ENCODE measurements around the gene PADI6. TPM values are rescaled to one million over a fixed set of nuclear protein-coding genes. Genes with fewer than 3 reads are reported as not detected.

The PADI6 gene
- total RNA-seq, 4 donors from 2014 or later, result 0.55 TPM; not detected in 3

- TF ChIP-seq POLR2A (IDR thresholded peaks at IDR 0.05) (no peak), CTCF (IDR thresholded peaks at IDR 0.05) (no peak)
- intact Hi-C loops (cut with DNase I; ENCODE audit: low total_unique reads), result no loop called here
- Histone ChIP-seq H3K36me3 (no peaks in the 10 kb centered on the region), H3K27ac (no peak overlapping the region), H3K27me3 (no peaks in the 10 kb centered on the region), H3K4me1 (no peaks in the 10 kb centered on the region), H3K4me3 (no peak overlapping the region), H3K9me3 (no peaks in the 10 kb centered on the region)
- DNase-seq, result no peak
Observed at GRCh38 chr1:17429183-17429582, 57.2 kb downstream of the PADI6 start.

- Histone ChIP-seq H3K27ac (no peak overlapping the region), H3K9me3 (no peaks in the 10 kb centered on the region), H3K27me3 (no peaks in the 10 kb centered on the region), H3K4me1 (no peaks in the 10 kb centered on the region), H3K36me3 (no peaks in the 10 kb centered on the region), H3K4me3 (no peak overlapping the region)
- intact Hi-C loops (cut with DNase I; ENCODE audit: low total_unique reads), result no loop called here
- DNase-seq, result no peak
- TF ChIP-seq CTCF (IDR thresholded peaks at IDR 0.05), result no peak
- no peak for TF ChIP-seq POLR2A (IDR thresholded peaks at IDR 0.05)
Observed at GRCh38 chr1:17432412-17432811, 60.4 kb downstream of the PADI6 start.

GRCh38 chr1:17433261-17433660 is 61.3 kb downstream of the PADI6 start:
- Histone ChIP-seq H3K4me1 (no peaks in the 10 kb centered on the region), H3K27ac (no peak overlapping the region), H3K36me3 (no peaks in the 10 kb centered on the region), H3K27me3 (no peaks in the 10 kb centered on the region), H3K4me3 (no peak overlapping the region), H3K9me3 (no peaks in the 10 kb centered on the region)
- intact Hi-C loops (cut with DNase I; ENCODE audit: low total_unique reads), result no loop called here
- no peak for DNase-seq
- TF ChIP-seq POLR2A (IDR thresholded peaks at IDR 0.05) (no peak), CTCF (IDR thresholded peaks at IDR 0.05) (no peak)

- H3K36me3 ChIP-seq, result no peaks in the 10 kb centered on the region
- H3K4me3 ChIP-seq, result no peak overlapping the region
- no peaks in the 10 kb centered on the region for H3K9me3 ChIP-seq
- H3K4me1 ChIP-seq, result no peaks in the 10 kb centered on the region
- intact Hi-C loops (cut with DNase I; ENCODE audit: low total_unique reads), result no loop called here
- no peak for DNase-seq
- no peaks in the 10 kb centered on the region for H3K27me3 ChIP-seq
- TF ChIP-seq CTCF (IDR thresholded peaks at IDR 0.05) (no peak), POLR2A (IDR thresholded peaks at IDR 0.05) (no peak)
- H3K27ac ChIP-seq, result no peak overlapping the region
Observed at GRCh38 chr1:17434016-17434415, 62.0 kb downstream of the PADI6 start.

- no peaks in the 10 kb centered on the region for H3K4me1 ChIP-seq
- H3K27ac ChIP-seq, result no peak overlapping the region
- DNase-seq, result no peak
- H3K36me3 ChIP-seq, result no peaks in the 10 kb centered on the region
- H3K9me3 ChIP-seq, result no peaks in the 10 kb centered on the region
- no peak for TF ChIP-seq POLR2A (IDR thresholded peaks at IDR 0.05)
- no peak for TF ChIP-seq CTCF (IDR thresholded peaks at IDR 0.05)
- intact Hi-C loops (cut with DNase I; ENCODE audit: low total_unique reads), result no loop called here
- no peak overlapping the region for H3K4me3 ChIP-seq
- H3K27me3 ChIP-seq, result no peaks in the 10 kb centered on the region
Observed at GRCh38 chr1:17434601-17435000, 62.6 kb downstream of the PADI6 start.
